Activated gamma-delta T cell treated with Interleukin-2 at 50 U/mL for 16 hours (primary cell): Measurements from ENCODE around the gene HNF4A.

Source experiments
- DNase-seq: peaks from one replicate; pipeline ENCODE4 v3.0.0-alpha.2; 2020

Gene HNF4A

DNA sequence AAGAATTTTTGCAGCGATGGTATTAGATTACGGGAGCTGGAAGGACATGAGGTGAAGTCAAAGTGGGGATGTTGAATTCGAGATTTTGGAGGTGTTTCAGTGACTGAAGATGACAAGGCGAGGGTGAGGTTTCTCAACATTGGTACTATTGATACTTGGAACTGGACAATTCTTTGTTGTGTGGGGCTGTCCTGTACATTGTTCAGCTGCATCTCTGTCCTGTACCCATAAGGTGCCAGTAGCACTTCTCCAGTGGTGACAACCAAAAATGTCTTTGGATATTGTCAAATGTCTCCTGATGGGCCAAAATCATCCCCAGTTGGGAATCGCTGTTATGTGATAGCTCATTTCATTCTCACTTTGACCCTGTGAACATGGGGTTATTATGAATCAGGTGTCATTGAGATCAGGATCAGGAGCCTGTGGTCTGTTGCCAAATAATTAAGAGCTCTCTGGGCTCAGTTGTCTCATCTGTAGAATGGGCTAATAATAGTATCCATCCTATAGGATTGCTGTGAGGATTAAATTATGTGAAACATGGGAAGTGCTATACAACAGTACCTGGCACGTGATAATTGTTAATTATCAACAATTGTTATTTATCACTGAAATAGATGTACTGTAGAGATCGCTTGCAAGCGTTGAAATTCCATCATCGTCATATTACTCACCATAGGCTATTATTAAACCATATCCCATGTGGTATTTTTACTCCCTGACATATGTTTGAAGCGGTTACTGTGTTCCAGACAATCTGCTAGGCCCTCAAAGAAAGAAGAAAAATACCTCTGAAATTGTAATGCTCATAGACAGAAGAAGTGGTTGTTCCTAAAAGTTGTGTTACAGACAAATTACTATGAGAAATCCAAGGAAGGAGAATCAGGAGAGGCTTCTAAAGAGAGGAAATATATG lies 71.6 kb downstream of the HNF4A start:
- DNase-seq, result no peak

DNA sequence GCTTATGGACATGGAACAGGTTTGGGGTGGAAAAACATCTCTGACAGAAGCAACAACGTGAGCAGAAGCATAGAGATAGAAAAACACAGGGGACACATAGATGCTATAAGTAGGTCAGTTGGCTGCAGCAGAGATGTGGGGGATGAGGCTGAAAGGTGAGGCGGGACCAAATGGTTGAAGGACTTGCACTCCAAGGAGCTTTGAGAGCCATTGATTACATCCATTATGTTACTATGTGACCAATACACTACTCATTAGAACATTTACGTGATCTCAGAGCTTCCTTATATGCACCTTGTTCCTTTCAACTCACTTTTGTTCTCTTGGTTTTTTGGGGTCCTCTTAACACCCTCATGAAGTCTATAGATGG lies 72.3 kb downstream of the HNF4A start:
- no peak for DNase-seq

DNA sequence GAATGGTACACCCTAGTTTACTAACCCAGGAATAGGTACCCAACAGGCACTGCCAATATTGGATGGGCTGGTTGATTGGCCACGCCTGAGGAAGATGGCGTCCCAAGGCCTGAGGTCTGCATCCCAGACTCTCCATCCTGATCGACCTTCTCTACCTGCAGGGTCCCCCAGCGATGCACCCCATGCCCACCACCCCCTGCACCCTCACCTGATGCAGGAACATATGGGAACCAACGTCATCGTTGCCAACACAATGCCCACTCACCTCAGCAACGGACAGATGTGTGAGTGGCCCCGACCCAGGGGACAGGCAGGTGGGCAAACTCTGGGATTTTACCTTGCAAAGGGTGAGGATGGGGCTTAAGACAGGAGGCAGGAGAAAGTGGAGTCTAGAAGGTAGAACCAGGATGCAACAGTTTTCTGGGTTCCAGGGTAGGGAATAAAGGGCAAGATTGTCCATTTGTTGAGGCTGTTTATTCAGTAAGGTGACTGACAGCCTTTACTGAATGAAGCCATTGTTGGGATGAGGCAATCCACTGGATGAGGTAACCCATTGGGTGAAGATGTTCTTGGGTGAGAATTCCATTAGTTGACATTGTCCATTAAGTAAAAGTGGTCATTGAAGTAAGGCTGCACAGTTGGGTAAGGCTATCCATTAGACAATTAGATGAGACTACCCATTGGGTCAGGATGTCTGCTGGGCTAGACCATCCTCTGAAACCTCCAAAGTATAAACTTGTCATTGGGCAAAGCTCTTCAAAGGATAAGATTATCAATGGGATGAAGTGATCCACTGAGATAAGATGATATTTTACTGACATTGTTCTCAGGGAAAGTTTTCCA lies 72.9 kb downstream of the HNF4A start:
- DNase-seq, result no peak

DNA sequence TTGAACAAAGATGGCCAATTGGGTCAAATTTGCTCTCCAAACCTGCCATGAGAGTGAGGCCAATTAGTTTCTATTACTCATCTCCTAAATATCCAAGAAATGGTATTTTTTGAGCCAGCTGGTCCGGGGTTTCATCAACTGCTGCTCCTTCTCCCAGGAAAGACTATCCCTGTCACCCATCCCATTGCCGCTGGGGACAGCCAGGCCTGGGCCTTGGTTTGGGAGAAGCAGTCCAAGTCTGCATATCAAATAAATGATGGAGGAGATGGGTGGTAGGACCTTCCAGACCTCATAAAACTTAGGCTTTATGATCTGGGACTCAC lies 73.5 kb downstream of the HNF4A start:
- DNase-seq, result no peak

DNA sequence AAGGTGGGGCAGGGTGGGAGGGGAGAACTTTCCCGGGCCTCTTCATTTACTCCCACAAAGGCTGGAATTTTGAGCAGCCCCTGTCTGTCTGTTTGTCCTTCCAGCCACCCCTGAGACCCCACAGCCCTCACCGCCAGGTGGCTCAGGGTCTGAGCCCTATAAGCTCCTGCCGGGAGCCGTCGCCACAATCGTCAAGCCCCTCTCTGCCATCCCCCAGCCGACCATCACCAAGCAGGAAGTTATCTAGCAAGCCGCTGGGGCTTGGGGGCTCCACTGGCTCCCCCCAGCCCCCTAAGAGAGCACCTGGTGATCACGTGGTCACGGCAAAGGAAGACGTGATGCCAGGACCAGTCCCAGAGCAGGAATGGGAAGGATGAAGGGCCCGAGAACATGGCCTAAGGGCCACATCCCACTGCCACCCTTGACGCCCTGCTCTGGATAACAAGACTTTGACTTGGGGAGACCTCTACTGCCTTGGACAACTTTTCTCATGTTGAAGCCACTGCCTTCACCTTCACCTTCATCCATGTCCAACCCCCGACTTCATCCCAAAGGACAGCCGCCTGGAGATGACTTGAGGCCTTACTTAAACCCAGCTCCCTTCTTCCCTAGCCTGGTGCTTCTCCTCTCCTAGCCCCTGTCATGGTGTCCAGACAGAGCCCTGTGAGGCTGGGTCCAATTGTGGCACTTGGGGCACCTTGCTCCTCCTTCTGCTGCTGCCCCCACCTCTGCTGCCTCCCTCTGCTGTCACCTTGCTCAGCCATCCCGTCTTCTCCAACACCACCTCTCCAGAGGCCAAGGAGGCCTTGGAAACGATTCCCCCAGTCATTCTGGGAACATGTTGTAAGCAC lies 74.1 kb downstream of the HNF4A start:
- DNase-seq, result no peak

DNA sequence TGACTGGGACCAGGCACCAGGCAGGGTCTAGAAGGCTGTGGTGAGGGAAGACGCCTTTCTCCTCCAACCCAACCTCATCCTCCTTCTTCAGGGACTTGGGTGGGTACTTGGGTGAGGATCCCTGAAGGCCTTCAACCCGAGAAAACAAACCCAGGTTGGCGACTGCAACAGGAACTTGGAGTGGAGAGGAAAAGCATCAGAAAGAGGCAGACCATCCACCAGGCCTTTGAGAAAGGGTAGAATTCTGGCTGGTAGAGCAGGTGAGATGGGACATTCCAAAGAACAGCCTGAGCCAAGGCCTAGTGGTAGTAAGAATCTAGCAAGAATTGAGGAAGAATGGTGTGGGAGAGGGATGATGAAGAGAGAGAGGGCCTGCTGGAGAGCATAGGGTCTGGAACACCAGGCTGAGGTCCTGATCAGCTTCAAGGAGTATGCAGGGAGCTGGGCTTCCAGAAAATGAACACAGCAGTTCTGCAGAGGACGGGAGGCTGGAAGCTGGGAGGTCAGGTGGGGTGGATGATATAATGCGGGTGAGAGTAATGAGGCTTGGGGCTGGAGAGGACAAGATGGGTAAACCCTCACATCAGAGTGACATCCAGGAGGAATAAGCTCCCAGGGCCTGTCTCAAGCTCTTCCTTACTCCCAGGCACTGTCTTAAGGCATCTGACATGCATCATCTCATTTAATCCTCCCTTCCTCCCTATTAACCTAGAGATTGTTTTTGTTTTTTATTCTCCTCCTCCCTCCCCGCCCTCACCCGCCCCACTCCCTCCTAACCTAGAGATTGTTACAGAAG lies 75.0 kb downstream of the HNF4A start:
- no peak for DNase-seq

DNA sequence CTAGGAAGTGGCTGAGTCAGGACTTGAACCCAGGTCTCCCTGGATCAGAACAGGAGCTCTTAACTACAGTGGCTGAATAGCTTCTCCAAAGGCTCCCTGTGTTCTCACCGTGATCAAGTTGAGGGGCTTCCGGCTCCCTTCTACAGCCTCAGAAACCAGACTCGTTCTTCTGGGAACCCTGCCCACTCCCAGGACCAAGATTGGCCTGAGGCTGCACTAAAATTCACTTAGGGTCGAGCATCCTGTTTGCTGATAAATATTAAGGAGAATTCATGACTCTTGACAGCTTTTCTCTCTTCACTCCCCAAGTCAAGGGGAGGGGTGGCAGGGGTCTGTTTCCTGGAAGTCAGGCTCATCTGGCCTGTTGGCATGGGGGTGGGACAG lies 75.6 kb downstream of the HNF4A start:
- DNase-seq, result no peak

DNA sequence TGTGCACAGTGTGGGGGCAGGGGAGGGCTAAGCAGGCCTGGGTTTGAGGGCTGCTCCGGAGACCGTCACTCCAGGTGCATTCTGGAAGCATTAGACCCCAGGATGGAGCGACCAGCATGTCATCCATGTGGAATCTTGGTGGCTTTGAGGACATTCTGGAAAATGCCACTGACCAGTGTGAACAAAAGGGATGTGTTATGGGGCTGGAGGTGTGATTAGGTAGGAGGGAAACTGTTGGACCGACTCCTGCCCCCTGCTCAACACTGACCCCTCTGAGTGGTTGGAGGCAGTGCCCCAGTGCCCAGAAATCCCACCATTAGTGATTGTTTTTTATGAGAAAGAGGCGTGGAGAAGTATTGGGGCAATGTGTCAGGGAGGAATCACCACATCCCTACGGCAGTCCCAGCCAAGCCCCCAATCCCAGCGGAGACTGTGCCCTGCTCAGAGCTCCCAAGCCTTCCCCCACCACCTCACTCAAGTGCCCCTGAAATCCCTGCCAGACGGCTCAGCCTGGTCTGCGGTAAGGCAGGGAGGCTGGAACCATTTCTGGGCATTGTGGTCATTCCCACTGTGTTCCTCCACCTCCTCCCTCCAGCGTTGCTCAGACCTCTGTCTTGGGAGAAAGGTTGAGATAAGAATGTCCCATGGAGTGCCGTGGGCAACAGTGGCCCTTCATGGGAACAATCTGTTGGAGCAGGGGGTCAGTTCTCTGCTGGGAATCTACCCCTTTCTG lies 76.2 kb downstream of the HNF4A start:
- no peak for DNase-seq

DNA sequence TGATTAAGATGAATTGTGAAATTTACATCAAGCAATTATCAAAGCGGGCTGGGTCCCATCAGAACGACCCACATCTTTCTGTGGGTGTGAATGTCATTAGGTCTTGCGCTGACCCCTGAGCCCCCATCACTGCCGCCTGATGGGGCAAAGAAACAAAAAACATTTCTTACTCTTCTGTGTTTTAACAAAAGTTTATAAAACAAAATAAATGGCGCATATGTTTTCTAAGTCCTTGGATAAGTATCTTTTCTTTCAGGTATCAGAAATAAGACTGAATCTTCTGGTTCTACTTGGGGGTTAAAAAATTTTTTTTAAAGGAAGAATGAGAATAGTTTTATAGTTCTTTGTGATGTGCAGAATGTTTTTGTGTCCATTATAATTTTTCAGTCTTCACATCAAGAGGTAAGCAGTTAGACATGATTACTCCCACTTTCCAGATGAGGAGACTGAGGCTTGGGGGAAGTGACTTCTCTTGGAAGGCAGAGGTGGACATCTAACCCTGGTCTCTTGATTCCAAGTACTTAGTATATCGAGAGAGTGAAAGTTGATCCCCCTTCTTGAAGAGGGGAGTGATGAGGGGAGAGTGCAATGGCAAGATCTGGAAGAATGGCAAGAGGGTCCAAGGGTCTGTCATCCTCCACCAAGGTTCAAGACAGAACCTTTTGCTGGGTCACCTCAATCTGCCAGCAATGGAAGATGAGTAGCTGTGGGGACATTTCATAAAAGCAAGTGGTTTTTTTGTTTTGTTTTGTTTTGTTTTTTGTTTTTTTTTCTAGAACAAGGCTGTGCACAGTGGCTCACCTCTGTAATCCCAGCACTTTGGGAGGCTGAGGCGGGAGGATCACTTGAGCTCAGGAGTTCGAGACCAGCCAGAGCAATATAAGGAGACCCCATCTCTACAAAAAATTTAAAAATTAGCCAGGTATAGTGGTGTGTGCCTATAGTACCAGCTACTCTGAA lies 77.4 kb downstream of the HNF4A start:
- DNase-seq, result no peak

DNA sequence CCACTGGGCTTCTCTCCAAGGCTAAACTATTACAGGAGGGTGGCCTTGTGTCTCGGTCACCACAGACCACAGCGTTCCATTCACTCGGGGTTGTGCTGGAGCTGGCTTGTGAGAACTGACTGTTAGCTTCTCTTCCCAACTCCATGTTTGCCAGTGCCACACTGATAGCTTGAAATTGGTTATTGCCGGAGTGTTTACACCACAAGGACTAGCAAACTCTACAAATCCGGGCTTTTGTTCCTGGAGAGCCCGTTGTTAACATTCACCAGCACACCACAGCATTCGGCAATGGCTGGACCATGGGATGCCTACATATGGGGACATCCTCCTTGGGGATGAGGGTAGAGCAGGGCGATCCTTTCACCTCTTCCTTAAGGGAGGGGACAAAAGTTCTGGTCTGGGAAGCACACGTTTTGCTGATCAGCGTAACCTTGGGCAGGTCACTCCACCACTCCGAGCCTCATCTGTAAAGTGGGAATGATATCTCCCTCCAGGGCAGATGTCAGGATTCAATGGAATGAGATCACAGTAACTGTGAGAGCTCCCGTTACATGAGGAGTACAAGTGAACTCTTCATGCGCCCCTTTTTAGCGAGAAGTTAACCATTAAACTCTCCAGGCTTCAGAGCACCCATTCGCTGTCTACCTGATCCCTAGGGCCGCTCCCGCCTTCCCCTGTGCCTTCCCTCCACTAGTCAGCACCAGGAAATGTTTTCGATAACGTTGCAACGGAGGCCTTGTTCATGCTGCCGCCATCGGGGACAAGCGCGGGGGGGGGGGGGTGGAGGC lies 78.4 kb downstream of the HNF4A start:
- no peak for DNase-seq

DNA sequence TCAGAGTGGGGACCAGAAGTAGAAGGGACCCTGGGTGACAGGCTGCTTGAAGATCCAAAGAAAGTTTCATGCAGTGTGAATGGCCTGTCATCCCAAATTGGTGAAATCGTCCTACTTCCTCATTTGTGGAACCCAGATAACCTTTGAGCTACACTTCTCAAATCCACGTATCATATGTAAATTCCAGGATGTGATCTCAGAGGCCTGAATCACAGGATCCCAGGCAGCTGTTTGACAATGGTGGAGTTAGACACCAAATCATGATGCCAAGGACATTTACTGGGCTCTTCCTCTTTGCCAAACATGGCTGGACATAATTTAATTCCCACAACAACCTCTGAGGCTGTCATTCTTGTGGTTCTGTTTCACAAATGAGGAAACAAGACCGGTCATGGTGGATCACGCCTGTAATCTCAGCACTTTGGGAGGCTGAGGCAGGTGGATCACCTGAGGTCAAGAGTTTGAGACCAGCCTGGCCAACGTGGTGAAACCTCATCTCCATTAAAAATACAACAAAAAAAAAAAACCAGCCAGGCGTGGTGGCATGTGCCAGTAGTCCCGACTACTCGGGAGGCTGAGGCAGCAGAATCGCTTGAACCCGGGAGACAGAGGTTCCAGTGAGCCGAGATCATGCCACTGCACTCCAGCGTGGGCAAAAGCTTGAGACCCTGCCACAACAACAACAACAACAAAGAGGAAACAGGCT lies 80.3 kb downstream of the HNF4A start:
- no peak for DNase-seq

DNA sequence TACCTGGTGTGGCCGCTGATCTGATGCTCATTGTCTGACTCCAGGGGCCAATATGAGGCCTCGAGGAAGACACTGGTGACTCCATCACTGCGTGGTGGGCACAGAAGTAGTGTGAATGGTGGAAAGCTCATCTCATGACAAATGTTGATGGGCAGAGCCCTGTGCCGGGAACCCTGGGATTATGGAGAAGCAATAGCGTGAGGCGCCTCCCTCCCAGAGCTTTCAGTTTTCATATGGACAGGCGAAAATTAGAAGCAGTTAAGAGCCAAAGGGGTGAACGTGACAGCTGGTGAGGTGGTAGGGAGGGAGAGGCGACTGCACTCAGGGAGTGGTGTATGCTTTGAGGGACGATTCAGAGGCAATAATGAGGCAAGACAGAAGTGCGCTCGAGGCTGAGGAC lies 80.9 kb downstream of the HNF4A start:
- DNase-seq, result no peak

DNA sequence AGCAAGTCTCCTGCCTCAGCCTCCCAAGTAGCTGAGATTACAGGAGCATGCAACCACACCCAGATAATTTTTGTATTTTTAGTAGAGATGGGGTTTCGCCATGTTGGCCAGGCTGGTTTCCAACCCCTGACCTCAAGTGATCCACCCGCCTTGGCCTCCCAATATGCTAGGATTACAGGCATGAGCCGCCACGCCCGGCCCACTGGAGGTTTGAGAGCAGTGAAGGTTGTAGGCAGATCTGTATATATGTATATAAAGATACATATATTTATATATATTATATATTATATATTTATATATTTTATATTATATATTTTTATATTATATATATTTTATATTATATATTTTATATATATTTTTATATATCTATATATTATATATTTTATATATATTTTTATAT lies 82.0 kb downstream of the HNF4A start:
- DNase-seq, result no peak

DNA sequence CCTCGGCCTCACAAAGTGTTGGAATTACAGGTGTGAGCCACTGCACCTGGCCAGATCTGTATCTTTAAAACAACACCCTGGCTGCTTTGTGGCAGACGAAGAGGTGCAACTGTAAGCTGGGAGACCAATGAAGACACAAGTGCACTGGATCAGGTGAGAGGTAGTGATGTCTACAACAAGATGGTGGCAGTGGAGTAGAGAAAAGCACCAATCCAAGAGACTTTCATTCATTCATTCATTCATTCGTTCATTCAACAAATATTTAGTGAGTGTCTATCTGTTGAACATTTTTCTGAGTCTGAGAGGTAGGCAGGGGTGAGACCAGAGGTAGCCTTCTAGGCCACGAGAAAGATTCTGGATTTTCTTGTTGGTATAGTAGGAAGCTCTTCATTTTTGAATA lies 83.3 kb downstream of the HNF4A start:
- DNase-seq, result no peak

DNA sequence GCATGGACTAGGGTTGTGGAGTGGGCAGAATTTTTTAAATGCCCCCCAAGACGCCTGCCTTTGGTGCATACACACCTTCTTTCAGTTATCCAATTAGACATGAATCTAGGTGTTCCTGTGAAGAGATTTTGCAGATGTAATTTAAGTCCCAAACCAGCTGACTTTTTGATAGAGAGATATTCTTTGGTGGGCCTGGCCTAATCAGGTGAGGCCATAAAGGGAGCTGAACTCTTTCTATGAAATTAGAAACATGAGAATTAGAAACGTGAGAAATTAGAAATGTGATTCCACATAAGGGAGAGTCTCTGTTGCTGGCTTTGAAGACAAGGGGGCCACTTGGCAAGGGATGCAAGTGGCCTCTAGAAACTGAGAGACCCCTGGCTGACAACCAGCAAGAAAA lies 83.8 kb downstream of the HNF4A start:
- no peak for DNase-seq

DNA sequence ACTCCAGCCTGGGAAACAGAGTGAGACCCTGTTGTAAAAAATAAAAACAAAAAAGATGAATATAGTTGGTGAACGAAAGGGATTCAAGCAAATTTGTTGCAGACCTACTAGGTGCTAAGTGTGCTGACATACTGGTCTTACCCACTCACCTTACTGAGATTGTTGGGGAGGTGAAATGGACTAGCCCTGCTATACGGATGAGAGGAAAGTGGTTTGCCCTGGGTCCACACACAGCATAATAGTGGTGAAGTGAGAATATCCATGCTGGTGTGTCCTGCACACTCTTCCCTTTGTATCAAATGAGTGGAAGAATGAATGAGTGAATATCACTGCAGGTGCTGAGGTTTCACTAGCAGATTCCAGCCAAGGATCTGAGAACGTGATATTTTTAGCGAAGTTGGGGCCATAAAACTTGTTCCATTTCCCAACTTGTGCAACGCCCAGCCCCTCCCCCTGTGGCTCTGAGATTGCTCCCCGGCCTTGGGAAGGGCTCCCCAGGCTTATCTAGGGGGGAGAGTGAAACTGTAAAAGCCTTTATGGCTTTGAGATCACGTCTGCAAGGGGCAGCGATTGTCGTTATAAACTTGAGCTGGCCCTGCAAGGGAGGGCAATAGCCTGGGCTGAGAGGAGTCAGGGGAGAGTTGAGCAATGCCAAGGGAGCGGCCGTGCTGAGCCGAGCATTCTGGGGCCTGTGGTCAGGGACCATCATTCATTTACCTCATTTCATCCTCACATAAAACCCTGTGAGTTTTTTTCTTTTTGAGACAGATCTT lies 87.0 kb downstream of the HNF4A start:
- no peak for DNase-seq

DNA sequence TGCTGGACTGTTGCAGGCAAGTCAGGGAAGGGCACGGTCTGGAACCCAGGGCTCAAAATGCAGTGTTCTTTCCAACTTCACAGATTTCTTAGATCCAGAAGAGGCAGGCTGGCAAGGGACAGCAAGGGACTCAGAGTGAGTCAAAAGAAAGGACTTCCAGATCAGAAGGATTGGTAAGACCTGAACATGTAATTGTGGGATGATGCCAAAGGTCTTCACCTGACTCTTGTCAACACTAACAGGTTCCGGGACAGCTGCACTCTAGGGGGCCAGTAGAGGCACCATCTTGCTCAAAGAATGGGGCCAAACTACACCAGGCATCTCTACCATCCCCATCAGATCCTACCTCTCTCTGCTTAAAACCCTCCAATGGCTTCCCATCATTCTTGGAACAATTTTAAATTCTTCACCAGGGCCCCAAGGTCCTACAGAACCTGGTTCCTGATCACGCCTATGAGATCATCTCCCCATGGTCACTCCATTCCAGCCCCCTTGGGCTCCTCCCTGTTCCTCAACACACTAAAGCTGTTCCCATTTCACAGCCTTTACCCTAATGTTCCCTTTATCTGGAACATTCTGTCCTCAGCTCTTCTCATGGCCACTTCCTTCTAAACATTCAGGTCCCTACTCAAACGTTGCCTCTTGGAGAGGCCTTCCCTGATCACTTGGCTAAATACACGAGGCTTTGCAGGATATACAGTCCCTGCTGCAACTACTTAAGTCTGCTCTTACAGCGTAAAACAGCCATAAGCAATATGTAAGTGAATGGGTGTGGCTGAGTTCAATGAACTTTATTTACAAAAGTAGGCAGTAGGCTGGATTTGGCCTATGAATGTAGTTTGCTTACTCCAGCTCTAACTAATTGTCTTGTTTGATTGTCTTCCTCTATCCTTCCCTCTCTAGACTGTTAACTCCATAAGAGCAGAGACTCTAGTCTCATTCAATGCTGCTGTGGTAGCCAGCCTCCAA lies 90.5 kb downstream of the HNF4A start:
- no peak for DNase-seq
